ENCODE measurements around the gene CD320. TPM values are rescaled to one million over a fixed set of nuclear protein-coding genes. Genes with fewer than 3 reads are reported as not detected.

CD320 gene
- total RNA-seq, 1 experiment from 2014 or later: 42.9 TPM

- CTCF ChIA-PET: no interaction called here
- POLR2A ChIA-PET (ENCODE audit: unreplicated experiment): no interaction called here
Observed at GRCh38 chr19:8324186-8325050, 16.3 kb upstream of the CD320 start.

GRCh38 chr19:8323781-8324185 is 15.6 kb upstream of the CD320 start:
- Histone ChIP-seq H3K27me3 (ENCODE audit: insufficient read depth, low read depth) (no peaks in the 10 kb centered on the region), H3F3A (ENCODE audit: insufficient read depth, low read depth) (peaks cover 51% of the 10 kb centered on the region; the same call in 1 of the 2 replicates), H3K27ac (no peak overlapping the region), H3K4me1 (replicated peaks; ENCODE audit: insufficient read depth) (peaks cover 20% of the 10 kb centered on the region), H3K9me2 (ENCODE audit: insufficient read depth) (no peaks in the 10 kb centered on the region), H3K9me3 (ENCODE audit: insufficient read depth, low read depth) (no peaks in the 10 kb centered on the region), H4K20me1 (ENCODE audit: insufficient read depth) (peaks cover 24% of the 10 kb centered on the region), H3K4me2 (peak overlapping the region; percentile 99; the same call in 1 of the 2 replicates), H3K36me3 (ENCODE audit: low read depth) (peaks cover 25% of the 10 kb centered on the region), H3K4me3 (no peak overlapping the region), H3K79me2 (ENCODE audit: low read depth) (peaks cover 50% of the 10 kb centered on the region), H2AFZ (no peak overlapping the region)
- no peak for TF ChIP-seq CTCF (conservative IDR thresholded peaks at IDR 0.05)
- TF ChIP-seq EZH2 (IDR thresholded peaks at IDR 0.05; ENCODE audit: low read depth): no peak
- no peak for DNase-seq
- no TSS peak for BruUV-seq (replicated peaks)
- intact Hi-C loops (cut with micrococcal nuclease; ENCODE audit: unreplicated experiment): no loop called here
- ChIA-PET POLR2A (ENCODE audit: unreplicated experiment) (no interaction called here), CTCF (no interaction called here)

More at GRCh38 chr19:8324186-8325050, 16.3 kb upstream of the CD320 start:
- H3K4me3 ChIP-seq: no peak overlapping the region
- 0 out of 2 replicates have a peak overlapping the region, but pooled peaks have one; percentile 99 for H3K4me2 ChIP-seq
- no peaks in the 10 kb centered on the region for H3K9me2 ChIP-seq (ENCODE audit: insufficient read depth)
- no peaks in the 10 kb centered on the region for H3K27me3 ChIP-seq (ENCODE audit: insufficient read depth, low read depth)
- peaks cover 25% of the 10 kb centered on the region for H3K36me3 ChIP-seq (ENCODE audit: low read depth)
- no peak for DNase-seq
- peaks cover 24% of the 10 kb centered on the region for H4K20me1 ChIP-seq (ENCODE audit: insufficient read depth)
- no peak overlapping the region for H3K27ac ChIP-seq
- TF ChIP-seq CTCF (conservative IDR thresholded peaks at IDR 0.05): no peak; the same call in 1 of the 2 replicates
- no peak for TF ChIP-seq EZH2 (IDR thresholded peaks at IDR 0.05; ENCODE audit: low read depth)
- no peak overlapping the region for H2AFZ ChIP-seq
- peaks cover 20% of the 10 kb centered on the region for H3K4me1 ChIP-seq (replicated peaks; ENCODE audit: insufficient read depth)
- BruUV-seq (replicated peaks): no TSS peak
- H3K9me3 ChIP-seq (ENCODE audit: insufficient read depth, low read depth): no peaks in the 10 kb centered on the region
- intact Hi-C loops (cut with micrococcal nuclease; ENCODE audit: unreplicated experiment): no loop called here
- peaks cover 44% of the 10 kb centered on the region for H3K79me2 ChIP-seq (ENCODE audit: low read depth)
- H3F3A ChIP-seq (ENCODE audit: insufficient read depth, low read depth): peaks cover 51% of the 10 kb centered on the region; the same call in 1 of the 2 replicates

- Histone ChIP-seq H2AFZ (no peak overlapping the region), H3F3A (ENCODE audit: insufficient read depth, low read depth) (peaks cover 51% of the 10 kb centered on the region; the same call in 1 of the 2 replicates), H3K27ac (peak overlapping the region; percentile 23; the same call in 1 of the 2 replicates), H3K4me1 (replicated peaks; ENCODE audit: insufficient read depth) (peaks cover 20% of the 10 kb centered on the region), H3K9me3 (ENCODE audit: insufficient read depth, low read depth) (no peaks in the 10 kb centered on the region), H3K9me2 (ENCODE audit: insufficient read depth) (no peaks in the 10 kb centered on the region), H3K36me3 (ENCODE audit: low read depth) (peaks cover 25% of the 10 kb centered on the region), H3K4me2 (peak overlapping the region; percentile 99), H4K20me1 (ENCODE audit: insufficient read depth) (peaks cover 24% of the 10 kb centered on the region), H3K79me2 (ENCODE audit: low read depth) (peaks cover 50% of the 10 kb centered on the region), H3K4me3 (peak overlapping the region; percentile 92), H3K27me3 (ENCODE audit: insufficient read depth, low read depth) (no peaks in the 10 kb centered on the region)
- BruUV-seq (replicated peaks): no TSS peak
- no peak for DNase-seq
- CTCF ChIA-PET: no interaction called here
- POLR2A ChIA-PET (ENCODE audit: unreplicated experiment): no interaction called here
- intact Hi-C loops (cut with micrococcal nuclease; ENCODE audit: unreplicated experiment): no loop called here
- TF ChIP-seq EZH2 (IDR thresholded peaks at IDR 0.05; ENCODE audit: low read depth) (no peak), CTCF (conservative IDR thresholded peaks at IDR 0.05) (no peak)
Observed at GRCh38 chr19:8322638-8322997, 14.5 kb upstream of the CD320 start.
